Stimulated activated CD4-positive, alpha-beta T cell treated with anti-CD3 and anti-CD28 coated beads, Interleukin-2, amount 100 ng/mL, for 48 hours (primary cell): ENCODE data around the gene SPCS2.
A peak's percentile ranks its signal among the peaks of the same experiment; 100 is the strongest.
"Not testable (repeated sequence)": the region's sequence is repeated elsewhere in the genome, so short reads cannot be mapped to it uniquely, and the experiment has no call there.

Experiments used
- DNase-seq, 2 donors: peaks; one replicate each; pipeline ENCODE4 v3.0.0-alpha.2; 2020

SPCS2 gene

GRCh38 chr11:75004215-75004614, 55.1 kb downstream of the SPCS2 start:
- no peak for DNase-seq

- no peak for DNase-seq
These were observed 62.3 kb downstream of the SPCS2 start for GRCh38 chr11:75011357-75011756.

DNA sequence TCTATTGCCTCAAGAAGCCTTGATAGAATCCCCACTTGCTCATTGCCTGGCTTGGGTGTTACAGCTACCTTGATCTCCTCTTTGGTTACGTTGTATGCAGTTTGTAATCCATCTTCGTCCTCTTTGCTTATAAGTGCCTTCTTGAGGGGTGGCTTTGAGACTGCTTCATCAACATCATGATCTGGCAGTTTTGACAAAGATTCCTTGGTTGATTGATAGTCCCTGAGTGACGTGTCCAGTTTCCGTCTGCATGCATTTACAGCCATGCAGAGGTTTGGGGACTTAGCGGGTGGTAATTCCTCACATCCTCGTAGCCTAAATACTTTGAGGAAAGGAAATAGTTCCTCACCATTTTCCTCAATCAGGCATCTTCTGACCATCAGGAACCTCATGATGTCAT, 62.8 kb downstream of the SPCS2 start:
- no peak for DNase-seq

- no peak for DNase-seq
These were observed 64.0 kb downstream of the SPCS2 start for GRCh38 chr11:75013051-75013450.

DNA sequence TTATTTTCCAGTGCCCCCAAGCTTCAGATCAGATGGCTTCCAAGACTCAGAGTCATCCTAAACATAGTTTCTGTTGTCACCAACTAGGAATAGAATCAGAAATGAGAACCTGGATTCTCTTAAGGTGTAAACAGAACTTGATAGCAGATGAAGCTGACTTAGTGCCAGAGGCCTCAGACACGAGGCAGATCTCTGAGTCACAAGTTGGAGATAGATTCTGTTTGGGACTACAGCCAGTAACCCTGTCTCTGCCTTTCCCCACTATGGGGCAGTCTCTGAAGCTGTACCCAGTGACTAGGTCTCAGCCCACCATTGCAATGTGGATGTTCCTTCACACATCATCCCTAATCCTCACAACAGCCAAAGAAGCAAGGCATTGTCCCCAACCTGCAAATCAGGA, 65.1 kb downstream of the SPCS2 start:
- DNase-seq = no peak

DNA sequence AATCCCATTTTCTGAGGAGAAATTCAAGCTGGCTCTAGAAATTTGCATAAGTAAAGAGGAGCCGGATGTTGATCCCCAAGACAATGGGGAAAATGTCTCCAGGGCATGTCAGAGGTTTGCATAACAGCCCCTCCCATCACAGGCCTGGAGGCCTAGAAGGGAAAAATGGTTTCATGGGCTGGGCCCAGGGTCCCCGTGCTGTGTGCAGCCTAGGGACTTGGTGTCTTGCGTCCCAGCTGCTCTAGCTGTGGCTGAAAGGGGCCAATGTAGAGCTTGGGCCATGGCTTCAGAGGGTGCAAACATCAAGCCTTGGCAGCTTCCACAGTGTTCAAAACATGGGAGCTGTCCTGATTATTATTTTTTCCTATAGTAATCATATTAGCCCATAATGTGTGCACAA, 70.1 kb downstream of the SPCS2 start:
- not testable (repeated sequence) for DNase-seq

DNA sequence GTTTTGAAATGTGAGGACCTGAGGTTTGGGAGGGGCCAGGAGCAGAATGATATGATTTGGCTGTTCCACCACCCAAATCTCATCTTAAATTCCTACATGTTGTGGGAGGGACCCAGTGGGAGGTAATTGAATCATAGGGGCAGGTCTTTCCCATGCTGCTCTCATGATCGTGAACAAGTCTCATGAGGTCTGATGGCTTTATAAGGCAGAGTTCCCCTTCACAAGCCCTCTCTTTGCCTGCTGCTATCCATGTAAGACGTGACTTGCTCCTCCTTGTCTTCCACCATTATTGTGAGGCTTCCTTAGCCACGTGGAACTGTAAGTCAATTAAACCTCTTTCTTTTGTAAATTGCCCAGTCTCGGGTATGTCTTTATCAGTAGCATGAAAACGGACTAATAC, 71.3 kb downstream of the SPCS2 start:
- DNase-seq = not testable (repeated sequence)

- no peak for DNase-seq
These were observed 73.2 kb downstream of the SPCS2 start for GRCh38 chr11:75022296-75022695.

GRCh38 chr11:75022759-75023396, 73.8 kb downstream of the SPCS2 start:
- peak; percentile 75 to 76 for DNase-seq

- DNase-seq = no peak
These were observed 74.5 kb downstream of the SPCS2 start for GRCh38 chr11:75023446-75024067.

DNA sequence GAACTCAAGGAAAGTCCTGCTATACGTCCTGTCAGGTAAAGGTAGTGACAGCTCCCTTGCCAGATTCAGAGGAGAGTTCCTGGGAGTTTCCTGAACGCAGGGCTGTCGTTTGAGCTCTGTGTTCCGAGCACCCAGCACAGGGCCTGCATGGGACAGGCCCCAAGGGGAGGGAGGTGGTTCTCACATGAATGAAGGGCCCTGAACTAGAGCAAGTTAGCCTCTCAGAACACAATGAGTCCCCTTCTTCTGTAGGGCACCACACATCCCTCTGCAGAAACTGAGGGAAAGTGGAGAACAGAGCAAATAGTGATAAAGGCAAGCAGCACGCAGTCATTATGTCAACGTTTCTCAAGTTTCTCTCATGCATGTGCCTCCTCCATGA, 75.0 kb downstream of the SPCS2 start:
- no peak for DNase-seq

DNA sequence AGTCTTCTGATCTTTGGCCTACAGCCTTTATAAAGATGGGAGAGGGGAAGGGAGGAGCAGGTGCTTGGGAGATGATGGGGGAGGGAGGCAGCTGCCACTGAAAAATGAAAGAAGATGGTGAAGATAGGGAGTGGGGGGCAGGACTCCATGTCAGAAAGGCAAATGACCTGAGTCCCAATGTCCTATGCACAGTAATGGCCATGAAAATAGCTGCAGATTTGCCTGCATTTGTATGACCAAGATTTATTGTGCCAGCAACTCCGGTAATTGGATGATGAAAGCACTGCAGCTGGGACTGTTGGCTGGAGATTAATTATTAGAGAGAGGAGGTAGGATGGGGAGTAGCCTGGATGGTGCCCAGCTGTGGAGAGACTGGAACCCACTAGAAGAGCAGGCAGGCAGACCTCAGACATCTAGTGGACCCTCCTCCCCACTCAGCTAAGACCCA, 75.7 kb downstream of the SPCS2 start:
- no peak for DNase-seq

DNA sequence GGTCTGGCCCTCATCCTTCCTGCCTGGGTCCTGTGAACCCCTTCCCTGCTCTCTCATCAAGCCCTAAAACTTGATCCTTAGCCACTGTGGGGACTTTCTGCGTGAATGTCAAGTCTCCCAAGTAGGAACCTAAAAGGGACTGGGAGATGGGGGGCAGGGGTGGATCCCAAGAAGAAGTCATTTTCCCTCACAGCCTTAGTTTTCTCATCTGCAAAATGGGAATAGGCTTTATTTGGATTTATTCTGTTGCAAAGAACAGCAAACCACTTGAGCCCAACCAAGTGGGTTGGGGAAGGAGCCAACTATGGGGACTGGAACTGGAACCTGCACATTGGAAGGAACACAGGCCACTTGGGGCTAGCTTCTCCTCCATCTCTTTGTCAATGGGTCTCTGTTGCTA, 76.5 kb downstream of the SPCS2 start:
- no peak for DNase-seq

GRCh38 chr11:75028321-75028720, 79.3 kb downstream of the SPCS2 start:
- DNase-seq = no peak
